Stimulated activated CD8-positive, alpha-beta memory T cell treated with anti-CD3 and anti-CD28 coated beads, Interleukin-7, amount 100 ng/mL, for 4 hours (primary cell): ENCODE measurements around the gene GALNT18.

Source experiments
- DNase-seq, 2 donors: peaks; one replicate each; pipeline ENCODE4 v3.0.0-alpha.2; 2020; ENCODE audit warnings: low read depth in 2 of 2

The GALNT18 gene

DNA sequence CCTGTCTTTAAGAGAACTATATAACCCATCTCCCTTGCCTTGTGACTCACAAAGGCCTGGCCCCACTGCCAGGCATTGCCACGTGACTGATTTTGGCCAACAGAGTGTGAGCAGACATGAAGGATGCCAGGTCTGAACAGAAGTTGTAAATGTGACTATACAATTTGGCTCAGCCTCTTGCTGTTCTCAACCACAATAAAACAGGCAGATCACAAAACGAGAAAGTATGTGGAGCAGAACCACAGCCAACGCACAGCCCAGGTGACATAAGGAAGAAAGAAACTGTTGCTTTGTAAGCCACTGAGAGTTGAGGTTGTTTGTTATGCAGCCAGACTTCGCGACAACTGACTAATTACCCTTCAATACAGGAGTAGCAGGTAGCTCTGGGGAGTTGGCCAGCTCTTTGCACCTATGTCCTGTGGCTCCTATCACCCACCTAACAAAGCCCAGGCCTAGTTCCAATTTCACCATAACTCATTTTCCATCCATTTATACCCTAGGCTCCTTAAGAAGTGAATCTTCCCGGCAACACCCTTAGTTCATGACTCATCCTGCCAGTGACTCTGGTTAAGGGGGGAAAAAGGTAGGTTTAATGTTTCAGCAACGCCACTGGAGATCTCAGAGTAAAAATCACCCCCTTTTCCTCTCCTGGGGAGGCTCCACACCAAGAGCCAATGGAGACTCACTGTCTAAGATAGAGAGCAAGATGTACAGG lies 53.7 kb downstream of the GALNT18 start:
- DNase-seq, result no peak

DNA sequence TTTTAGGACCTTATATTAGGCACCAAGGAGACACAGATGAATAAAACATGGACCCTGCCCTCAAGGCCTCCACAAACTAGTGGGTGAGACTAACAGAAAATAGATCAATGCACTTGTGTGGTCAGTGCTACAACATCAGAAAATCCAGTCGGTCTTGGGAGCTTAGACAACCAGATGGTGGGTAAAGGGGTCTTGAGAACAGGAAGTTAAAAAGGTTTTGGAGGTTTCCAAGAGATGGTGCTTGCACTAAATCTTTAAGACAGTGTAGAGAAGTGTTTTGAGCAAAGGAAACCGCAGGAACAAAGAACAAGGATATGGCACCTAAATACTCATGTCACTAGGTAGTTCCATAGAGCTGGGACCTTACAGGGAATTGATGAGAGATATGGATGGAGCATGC lies 56.2 kb downstream of the GALNT18 start:
- no peak for DNase-seq

DNA sequence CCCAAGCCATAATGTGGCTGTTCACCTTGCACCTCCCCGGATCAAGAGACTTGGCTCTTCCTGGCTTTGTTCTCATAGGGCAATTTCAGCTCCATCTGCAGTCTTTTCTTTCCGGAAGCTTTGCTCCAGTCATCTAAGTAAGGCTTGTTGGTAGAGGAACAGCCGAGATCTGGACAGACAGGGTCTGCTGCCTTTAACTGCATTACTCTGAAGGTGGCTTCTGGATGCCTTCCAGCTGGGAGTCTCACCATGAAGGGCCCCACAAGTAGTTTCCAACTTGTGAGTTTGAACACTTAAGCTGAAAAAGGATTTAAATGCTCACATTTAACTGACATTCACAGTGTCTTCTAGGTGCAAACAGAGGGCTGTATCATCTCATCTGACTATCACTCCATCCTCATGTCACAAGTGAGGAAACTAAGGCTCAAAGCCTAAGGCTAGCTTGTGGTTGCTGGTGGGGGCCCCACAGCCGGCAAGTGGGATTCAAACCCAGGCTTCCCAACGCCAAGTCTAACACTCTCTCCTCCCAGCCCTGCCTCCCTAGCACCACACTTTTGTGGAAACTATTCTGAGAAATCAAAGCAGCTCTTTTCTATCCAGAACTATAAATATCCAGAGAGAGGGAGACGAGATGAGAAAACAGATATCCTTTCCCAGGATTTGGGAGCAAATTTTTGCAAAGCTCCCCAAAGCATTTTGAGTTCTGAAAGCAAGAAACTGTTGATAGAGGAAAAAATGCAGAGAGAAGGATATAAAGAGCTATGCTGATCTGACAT lies 58.4 kb downstream of the GALNT18 start:
- DNase-seq, result no peak

DNA sequence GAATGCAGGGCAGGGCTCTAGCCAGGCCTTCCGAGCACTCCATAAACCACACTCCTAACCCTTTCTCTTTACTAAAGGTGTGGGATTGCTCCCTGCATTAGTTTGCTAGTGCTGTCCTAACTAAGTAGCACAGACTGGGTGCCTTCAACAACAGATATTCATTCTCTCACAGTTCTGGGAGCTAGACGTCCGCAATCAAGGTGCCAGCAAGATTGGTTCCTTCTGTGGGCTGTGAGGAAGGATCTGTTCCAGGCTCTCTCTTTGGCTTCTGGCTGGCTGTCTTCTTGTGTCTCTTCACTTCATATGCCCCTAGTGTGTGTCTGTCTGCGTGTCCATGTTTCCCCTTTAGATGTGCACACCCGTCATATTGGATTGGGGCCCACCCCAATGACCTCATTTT lies 59.8 kb downstream of the GALNT18 start:
- DNase-seq, result no peak

DNA sequence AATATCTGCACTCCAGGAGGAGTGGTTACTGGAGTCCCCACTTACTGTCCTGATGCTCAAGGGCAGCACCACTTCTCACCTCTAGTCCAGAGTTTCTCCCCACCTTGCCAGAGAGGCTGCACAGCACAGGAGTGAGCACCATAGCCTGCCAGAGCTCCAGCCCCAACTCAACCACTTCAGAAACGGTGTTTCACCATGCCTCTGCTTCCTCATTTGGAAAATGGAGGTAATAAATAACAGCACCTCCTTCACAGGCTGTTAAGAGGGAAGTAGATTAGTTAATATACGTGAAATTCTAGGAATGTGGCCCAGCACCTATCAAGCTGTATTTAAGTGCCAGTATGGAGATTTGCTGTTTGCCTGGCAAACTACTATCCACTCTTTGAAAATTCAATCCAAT lies 63.0 kb downstream of the GALNT18 start:
- no peak for DNase-seq

DNA sequence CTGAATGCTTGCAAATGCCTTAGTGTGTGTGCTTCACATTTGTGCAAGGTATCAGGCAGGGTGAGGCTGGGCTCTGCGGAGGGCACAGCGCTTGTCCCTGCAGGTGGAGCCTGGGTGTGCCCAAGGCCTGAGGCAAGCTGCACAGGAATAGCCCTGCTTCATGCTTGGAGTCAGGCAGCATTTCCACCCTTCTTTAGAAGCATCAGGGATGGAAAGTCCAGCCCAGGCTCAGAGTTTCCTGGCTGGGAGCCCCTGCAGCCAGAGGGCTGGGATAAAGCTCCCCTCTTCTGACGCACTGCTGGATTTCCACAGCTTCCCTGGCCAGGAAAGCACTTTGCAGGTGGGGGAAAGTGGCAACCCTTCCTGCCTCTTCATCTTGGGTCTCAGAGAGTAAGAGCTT lies 63.4 kb downstream of the GALNT18 start:
- no peak for DNase-seq

DNA sequence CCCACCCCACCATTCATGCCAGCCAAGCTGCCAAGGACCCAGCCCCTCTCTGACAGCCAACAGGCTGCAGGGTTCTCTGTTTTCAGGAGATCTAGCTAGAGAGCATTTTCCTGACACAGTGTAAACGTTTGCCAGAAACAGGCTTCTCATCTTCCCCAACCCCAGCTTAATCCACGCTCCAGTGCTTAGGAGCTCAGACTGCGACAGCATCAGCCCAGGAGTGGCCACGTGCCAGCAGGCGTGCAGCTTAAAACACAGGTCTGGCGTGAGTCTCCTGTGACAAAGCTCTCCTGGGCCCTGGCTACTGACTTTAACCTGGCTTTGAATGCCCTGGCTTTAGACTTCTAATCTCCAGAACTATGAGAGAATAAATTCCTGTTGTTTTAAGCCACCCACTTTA lies 66.6 kb downstream of the GALNT18 start:
- no peak for DNase-seq

DNA sequence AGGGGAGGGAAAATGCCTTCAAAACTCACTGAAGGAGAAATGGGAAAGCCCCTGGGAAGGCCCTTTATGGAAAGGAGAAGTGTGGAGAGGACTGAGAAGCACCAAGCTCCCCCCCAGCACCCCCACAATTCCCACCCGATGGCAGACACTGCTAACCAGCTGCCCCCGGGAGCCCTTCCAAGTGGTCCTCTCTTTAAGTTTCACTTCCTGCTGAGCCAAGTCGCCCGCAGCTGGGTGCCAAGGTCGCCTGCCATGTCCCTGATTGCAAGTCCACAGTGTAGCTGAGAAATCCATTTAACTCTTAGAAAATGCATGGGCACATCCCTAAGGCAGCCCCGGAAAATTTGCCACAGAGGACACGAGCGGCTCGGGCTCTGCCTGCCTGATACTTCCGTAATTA lies 68.2 kb downstream of the GALNT18 start:
- DNase-seq, result no peak

DNA sequence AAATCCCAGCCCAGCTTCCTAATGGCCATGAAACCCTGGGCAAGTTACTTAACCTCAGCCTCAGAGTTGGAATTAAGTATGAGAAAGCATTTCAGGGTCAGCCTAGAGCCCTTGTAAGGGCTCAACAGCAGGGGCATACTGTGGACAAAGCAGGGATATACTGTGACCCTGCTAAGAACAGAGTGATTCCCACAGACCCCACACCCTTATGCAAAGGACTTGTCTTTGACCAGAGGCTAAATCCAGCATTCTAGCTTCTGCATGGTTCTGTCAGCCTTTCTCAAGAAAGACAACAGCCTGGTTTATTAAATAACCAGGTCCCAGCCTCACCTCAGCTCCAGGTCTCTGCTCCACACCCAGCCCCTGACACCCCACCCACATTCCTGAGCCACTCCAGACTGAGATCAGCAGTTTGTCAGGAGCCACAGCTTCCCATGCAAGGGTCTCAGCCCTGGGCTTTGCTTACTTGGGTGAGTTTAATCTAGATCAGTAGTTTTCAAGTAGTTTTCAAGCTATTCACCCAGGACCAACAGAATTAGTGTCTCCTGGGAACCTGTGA lies 69.2 kb downstream of the GALNT18 start:
- no peak for DNase-seq

DNA sequence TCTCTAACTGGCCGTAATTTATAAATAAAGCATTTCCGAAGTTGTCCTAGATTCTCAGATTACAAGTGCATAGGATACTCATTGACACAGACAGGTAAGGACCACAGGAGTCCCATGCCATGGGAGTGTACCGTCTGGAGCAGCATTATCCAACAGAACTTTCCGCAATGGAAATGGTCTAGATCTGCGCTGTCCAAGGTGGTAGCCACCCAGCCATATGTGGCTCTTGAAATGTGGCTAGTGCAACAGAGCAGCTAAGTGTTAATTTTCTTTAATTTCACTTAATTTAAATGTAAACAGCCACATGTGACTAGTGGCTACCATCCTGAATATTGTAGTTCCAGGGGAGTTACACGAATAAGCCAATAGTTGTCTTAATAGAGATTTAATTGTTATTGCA lies 71.3 kb downstream of the GALNT18 start:
- no peak for DNase-seq

DNA sequence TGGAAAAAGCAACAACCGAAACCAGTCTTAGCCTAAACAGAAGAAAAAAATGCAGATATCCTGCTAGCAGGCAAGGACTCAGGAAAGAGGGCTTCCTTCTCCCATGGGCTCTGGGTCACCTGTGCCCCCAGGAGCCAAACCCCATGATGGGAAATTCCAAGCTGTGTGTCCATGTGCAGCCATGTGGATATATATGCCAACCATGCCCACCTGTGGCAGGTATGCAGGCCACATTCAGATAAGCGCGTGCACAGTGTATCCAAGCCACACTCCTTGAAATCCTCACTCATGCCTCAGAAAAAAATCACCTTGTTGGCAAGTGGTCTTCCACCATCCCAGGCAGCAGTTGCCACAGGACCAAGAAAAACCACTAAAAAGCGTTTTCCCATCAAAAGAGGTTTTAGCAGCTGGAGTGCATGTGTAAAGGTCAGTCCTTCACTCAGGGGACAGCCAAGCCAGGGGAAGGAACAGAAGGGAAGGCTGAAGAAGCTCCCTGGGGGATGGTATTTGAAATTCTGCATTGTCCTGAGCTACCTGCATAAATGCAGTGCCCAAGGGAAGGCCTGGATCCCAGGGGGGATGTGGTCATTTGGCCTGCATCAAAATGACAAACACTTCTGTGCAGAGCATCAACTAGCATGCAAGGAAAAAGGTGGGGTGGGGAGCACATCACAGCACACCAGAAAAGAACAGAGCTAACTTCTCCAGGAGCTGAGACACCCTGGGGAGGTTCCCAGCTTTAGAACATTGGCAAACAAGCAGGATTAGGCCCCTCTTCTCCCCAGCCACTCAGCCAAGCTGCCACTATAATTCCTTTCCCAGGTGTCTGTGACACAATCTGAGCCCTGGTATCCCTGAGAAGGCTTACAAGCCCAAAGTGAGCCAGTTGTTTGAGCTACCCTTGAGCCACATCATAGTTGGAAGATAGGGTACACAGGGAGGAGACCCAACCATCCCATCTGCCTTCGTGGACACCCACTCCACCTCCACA lies 76.2 kb downstream of the GALNT18 start:
- DNase-seq, result no peak

DNA sequence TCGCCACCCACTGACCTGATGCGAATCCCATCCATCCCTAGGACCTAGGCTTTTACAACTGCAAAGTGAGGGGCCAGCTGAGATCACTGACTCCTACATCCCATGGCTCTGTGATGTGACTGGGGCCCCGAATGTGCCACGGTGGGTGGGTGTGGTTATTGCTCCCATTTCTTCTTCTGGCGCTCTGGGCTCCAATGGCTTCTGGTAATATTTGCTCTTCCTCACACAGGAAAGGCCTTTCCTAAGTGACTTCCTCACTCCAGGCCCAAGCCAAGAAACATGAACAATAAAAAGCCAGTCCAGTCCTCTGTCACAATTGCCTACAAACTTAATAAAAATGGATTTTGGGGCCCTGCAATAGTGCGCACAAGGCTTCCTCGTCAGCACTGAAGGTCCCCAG lies 78.1 kb downstream of the GALNT18 start:
- no peak for DNase-seq

DNA sequence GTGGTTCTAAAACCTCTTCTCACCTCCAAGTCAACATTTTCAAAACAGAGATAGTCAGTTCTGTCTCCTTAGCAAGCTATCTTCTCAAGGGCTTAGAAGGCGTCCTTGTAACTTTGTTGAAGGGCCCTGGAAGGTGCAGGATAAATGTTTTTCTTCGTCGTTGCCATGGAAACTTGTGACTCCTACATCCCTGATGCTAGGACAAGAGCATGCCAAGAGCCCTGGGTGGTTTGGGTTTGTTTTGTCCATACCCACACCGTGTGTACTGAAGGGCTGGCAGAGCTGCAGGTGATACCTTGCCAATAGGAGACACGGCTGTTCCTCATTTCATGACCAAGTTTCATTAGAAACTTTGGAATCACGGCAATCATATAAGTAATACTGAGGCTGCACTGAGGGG lies 81.6 kb downstream of the GALNT18 start:
- DNase-seq, result no peak

DNA sequence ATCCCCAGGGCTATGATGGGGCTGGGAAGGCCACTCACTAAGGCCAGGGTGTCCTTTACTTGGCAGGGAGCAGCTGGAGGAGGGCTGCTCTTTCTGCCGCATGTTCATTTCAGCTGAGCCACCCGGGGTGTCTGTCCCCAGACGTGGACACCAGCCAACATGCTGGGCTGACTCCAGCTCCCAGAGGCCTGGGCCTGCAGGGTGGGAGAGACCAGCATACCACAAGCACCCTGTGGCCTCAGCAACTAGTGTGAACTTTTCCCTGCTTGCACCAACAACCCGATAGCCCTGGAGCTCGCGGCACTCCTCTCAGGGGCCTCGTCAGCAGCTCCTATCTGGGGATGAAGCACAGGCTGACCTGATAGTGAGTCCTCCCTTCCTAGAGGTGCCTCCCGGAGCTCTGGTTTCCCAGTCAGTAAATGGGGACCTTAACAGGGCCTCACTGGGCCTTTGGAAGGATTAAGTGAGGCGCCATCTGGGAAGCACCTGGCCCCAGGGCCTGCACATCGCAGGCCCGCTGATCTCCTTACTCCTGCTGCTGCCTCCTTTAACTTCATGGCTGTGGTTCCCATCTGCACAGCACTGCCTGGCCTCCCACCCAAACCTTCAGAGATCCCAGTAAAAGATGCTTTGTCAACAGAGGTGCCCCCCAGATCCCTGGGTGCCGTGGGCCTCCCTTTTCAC lies 83.4 kb downstream of the GALNT18 start:
- no peak for DNase-seq

DNA sequence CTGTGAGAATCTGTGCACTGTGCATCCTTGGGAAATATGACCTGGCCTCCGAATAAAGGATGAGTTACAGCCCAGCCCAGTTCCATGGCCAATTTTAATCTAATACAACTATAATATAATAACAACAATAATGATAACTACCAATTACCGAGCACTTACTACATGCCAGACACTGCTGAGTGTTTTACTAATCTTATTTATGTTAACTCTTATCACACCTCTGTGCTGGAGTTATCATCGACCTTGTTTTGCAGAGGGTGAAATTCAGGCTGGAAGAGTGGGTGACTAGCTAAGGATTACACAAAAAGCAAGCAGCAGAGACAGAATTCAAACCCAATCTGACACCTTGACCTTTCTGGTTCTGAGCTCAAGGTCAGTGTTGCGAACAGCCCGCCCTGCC lies 83.9 kb downstream of the GALNT18 start:
- no peak for DNase-seq

DNA sequence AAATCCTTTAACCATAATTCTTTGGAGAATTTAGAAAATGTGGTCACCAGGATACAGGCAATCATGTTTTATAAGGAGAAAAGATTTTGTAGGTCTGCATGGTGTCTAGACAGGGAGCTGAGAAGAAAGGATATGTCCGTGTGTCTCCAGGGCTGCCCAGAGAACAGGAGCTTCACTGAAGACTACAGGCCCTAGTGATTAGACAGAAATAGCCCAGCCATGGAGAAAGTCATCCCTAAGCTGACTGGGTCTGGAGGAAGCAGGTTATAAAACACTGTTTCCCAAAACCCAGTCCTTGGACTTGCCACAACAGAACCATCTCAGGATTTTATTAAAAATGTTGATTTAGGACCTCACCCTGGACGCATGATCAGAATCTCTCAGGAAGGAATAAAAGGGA lies 84.4 kb downstream of the GALNT18 start:
- DNase-seq, result no peak

DNA sequence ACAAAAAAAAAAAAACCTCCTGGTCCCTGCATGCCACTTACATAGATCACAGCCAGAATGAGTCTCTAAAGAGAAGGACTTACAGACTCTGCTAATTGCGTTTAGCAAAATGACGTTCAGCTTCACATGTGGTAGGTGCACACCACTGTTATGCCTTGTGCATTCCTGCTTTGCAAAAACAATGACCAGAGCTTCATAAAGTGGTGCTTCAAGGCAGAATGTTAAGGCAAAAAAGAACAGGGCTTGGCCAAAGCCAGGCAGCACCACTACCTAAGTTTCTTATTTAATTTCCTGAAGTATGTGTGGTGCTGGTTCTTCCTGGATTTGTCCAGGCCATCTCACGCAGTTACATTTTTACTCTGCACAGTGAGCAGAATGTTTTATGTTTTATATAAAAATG lies 85.2 kb downstream of the GALNT18 start:
- DNase-seq, result no peak

DNA sequence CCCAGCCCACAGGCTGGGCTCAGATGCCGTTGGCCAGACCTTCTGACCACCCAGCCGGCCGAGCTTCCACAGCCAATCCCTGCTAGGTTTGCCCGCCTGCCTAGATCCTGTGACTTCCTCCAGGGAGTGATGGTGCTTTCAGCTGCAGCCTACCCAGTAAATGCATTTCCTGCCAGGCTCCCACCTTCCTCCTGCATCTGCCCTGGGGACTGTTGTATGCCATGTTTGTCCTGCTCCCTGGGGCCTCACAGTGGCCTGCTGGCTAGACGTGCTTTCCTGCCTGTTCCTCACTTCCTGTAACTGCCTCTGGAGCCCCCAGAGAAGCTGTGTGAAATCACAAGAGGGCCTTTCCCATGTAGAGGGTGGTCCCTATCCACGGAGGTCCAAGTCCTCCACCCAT lies 86.2 kb downstream of the GALNT18 start:
- DNase-seq, result no peak

DNA sequence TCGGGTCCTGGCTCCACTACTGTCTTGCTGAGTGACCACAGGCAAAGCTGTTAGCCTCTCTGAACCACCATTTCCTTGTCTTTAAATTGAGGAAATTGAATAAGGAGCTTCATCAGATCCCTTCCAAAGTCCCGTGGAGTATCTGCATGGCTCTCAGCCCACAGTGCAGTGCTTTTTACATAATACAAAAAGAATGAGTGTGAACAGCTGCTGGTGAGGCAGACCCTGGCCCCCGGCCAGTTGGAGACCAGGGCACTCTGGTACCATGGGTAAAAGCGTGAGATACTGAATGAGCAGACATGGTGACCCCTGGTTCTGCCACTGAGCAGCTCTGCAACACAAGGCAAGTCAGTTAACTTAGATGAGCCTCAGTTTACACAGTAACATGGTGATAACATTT lies 86.8 kb downstream of the GALNT18 start:
- DNase-seq, result no peak

DNA sequence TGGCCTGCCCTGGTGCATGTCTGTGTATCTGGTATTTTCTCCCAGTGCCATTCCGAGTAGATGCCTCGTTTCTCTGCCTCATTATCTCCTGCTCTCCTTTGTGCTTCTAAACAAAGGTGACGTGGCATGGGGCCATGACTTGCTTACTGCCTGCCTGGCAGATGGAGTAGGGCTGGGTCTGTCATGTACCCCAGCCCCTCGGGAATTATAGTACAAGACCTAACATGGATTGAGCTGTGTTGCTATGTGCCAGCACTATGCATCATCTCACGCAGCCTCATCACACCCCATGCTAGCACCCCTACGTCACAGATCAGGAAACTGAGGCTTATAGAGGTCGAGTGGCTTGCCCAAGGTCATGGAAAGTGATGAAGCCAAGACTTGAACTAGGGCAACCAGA lies 88.1 kb downstream of the GALNT18 start:
- no peak for DNase-seq

DNA sequence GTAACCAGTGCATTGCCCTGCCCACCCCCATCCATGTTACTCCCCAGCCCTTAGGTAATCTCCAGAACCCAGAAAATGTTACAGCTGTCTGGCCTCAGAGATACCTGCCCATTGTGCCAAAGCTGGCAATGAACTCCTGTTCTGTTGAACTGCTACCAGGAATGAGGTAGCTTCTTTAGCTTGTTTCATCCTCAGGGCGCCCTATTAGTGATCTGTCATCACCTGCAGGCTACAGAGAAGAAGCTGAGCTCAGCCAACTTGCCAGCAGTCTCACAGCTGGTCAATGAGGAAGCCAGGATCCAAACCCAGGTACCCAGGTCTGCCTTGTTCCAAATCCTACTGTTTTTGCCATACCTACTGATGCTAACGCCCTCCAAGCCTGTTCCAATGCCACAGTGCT lies 88.7 kb downstream of the GALNT18 start:
- DNase-seq, result no peak

DNA sequence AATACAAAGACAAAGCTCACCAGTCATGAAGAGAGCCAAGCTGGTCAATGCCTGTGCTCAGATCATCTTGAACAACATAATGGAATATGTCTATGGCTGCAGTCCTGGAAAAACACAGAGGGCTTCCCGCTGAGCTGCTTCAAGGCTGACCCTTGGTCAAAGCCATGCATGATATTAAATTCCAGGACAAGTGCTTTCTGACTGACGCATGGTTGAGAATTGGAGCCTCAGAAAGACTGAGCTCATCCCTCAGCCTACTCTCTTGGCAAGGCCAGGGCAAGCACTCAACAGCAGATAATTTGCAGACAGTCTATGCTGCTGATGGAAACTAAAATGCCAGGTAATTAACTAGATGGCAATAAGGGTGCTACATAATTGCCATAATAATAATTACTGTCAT lies 89.2 kb downstream of the GALNT18 start:
- no peak for DNase-seq
